ENCODE measurements around the gene CASP7. TPM values are rescaled to one million over a fixed set of nuclear protein-coding genes. Genes with fewer than 3 reads are reported as not detected.
"Not testable (repeated sequence)": the region's sequence is repeated elsewhere in the genome, so short reads cannot be mapped to it uniquely, and the experiment has no call there.

CASP7 gene
- total RNA-seq, 1 donor from 2014 or later = 18.3 TPM

DNA sequence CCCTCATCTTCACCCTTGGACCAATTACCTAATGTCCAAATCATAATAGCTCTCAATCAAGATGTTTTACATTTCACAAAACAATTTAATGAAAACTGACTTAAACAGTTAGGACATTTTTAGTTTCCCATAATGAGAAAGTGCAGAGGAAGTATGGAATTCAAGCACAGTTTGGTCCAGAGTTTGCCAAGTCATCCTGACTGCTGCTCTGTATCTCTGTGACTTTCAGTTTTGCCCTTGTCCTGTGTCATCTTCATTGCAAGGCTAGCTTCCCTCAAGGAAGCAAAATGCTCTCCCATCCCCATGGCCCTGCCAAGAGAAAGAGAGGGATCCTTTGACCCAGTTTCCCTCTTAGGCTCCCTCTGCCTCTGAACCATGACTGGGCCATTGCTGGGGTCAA lies 63.9 kb downstream of the CASP7 start:
- DNase-seq (ENCODE audit: low spot score) (no peak), ATAC-seq (no peak)
- intact Hi-C loops (cut with DNase I) = no loop called here

DNA sequence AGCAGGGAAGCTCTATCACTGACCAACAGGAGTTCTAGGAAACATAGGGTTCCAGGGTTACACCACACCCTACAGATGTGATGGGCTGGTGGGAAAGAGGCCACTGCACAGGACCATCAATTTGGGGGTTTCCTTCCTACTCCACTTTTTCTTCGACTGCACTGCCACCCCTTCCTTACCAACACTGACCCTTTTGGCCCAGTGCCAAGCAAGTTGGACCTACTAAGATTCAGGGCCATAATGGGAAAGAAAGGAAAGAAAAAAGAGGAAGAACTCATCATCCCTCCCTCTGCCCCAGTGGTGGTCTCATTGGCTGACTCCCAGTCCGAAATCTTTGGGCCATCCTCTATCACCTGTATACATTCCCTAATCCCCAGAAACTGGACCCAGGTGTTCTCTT lies 65.7 kb downstream of the CASP7 start:
- ATAC-seq = no peak
- DNase-seq (ENCODE audit: low spot score) = no peak
- intact Hi-C loops (cut with DNase I) = no loop called here

- intact Hi-C loops (cut with DNase I) = no loop called here
Observed at GRCh38 chr10:113746217-113746957, 66.7 kb downstream of the CASP7 start.

GRCh38 chr10:113751181-113751732 lies 71.5 kb downstream of the CASP7 start, which contains the start of gene PLEKHS1:
PLEKHS1 (plus strand) TSS chr10:113751682; CDS start chr10:113755278, 3,596 bp downstream.
- no peak for DNase-seq (ENCODE audit: low spot score)
- intact Hi-C loops (cut with DNase I) = no loop called here
- no peak for ATAC-seq

More at GRCh38 chr10:113746217-113746957, 66.7 kb downstream of the CASP7 start:
- ATAC-seq = no peak
- DNase-seq (ENCODE audit: low spot score) = peak; percentile 61

GRCh38 chr10:113752553-113752952 lies 72.8 kb downstream of the CASP7 start:
- ATAC-seq = no peak
- DNase-seq (ENCODE audit: low spot score) = no peak
- intact Hi-C loops (cut with DNase I) = no loop called here

- intact Hi-C loops (cut with DNase I) = no loop called here
Observed at GRCh38 chr10:113753020-113753692, 73.4 kb downstream of the CASP7 start.

GRCh38 chr10:113754125-113754524 lies 74.4 kb downstream of the CASP7 start:
- DNase-seq (ENCODE audit: low spot score) (no peak), ATAC-seq (no peak)
- intact Hi-C loops (cut with DNase I) = no loop called here

More at GRCh38 chr10:113753020-113753692, 73.4 kb downstream of the CASP7 start:
- DNase-seq (ENCODE audit: low spot score) (no peak), ATAC-seq (no peak)

- DNase-seq (ENCODE audit: low spot score) (no peak), ATAC-seq (no peak)
- intact Hi-C loops (cut with DNase I) = no loop called here
Observed at GRCh38 chr10:113754768-113755167, 75.1 kb downstream of the CASP7 start.

- intact Hi-C loops (cut with DNase I) = no loop called here
- DNase-seq (ENCODE audit: low spot score) (no peak), ATAC-seq (no peak)
Observed at GRCh38 chr10:113756940-113757543, 77.3 kb downstream of the CASP7 start.

DNA sequence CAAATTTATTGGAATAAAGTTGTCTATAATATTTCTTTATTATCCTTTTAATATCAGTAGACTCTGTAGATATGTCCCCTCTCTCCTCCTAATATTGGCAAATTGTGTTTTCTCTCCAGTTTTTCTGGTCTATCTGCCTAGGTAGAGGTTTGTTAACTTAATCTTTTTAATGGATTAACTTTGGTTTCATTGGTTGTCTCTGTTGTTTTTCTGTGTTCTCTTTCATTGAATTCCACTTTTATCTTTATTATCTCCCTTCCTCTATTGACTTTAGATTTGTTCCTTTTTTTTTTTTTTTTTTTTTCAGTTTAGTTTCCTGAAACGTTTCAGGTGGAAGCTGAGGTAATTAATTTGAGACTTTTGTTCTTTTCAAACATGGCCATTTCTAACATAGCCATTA lies 82.4 kb downstream of the CASP7 start:
- no peak for ATAC-seq
- intact Hi-C loops (cut with DNase I) = no loop called here
- no peak for DNase-seq (ENCODE audit: low spot score)

DNA sequence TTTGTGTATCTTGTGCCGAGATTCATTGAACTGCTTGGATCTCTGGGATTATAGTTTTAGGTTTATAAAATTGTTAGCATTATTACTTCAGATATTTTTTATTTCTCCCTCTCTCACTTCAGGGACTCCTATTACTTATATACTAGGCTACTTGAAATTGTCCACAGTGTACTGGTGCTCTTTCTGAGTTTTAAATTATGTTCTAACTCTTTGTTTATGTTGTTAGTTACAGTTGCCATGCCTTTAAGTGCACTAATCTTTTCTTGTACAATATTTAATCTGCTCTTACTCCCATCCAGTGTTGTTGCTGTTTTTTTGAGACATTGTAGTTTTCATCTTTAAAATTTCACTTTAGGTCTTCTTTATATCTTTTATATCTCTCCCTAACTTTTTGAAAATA lies 84.9 kb downstream of the CASP7 start:
- ATAC-seq (no peak), DNase-seq (ENCODE audit: low spot score) (no peak)
- intact Hi-C loops (cut with DNase I) = no loop called here

GRCh38 chr10:113765910-113766309 lies 86.2 kb downstream of the CASP7 start:
- intact Hi-C loops (cut with DNase I) = no loop called here
- DNase-seq (ENCODE audit: low spot score) (no peak), ATAC-seq (no peak)

- no peak for DNase-seq (ENCODE audit: low spot score)
- no peak for ATAC-seq
- intact Hi-C loops (cut with DNase I) = no loop called here
Observed at GRCh38 chr10:113767222-113767621, 87.5 kb downstream of the CASP7 start.

DNA sequence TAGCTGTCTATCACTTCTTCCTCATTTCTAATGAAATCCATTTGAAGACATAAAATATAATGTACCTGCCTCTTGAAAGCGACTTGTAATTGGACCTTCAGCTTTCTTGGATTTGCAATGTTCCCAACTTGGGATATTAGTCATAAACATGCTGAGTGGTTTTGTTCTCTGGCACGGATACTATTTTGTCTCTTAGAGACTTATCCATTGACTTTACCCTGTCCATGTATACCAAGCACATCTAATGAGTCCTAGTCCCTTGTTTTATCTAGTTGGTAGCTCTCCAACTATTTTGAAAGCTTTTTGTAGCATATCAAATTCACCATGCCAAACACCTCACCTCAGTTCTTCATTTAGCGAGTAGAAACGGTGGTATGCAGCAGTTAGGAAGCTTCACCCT lies 90.6 kb downstream of the CASP7 start:
- ATAC-seq = no peak
- DNase-seq (ENCODE audit: low spot score) = no peak
- intact Hi-C loops (cut with DNase I) = no loop called here

DNA sequence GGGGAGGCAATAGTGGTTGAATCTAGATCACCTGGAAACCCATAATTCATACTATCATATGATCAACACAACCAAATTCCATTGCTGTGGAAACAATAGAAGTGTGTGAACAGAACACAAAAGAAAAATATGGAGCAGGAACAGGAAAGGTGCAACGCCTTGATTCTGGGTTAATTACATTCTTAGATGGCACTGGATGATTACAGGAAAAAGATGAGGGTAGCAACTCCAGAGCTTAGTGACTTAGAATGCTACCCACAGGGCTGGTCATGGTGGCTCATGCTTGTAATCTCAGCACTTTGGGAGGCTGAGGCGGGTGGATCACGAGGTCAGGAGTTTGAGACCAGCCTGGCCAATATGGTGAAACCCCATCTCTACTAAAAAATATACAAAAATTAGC lies 91.4 kb downstream of the CASP7 start:
- DNase-seq (ENCODE audit: low spot score); intact Hi-C loops (cut with DNase I); ATAC-seq: not testable (repeated sequence)

DNA sequence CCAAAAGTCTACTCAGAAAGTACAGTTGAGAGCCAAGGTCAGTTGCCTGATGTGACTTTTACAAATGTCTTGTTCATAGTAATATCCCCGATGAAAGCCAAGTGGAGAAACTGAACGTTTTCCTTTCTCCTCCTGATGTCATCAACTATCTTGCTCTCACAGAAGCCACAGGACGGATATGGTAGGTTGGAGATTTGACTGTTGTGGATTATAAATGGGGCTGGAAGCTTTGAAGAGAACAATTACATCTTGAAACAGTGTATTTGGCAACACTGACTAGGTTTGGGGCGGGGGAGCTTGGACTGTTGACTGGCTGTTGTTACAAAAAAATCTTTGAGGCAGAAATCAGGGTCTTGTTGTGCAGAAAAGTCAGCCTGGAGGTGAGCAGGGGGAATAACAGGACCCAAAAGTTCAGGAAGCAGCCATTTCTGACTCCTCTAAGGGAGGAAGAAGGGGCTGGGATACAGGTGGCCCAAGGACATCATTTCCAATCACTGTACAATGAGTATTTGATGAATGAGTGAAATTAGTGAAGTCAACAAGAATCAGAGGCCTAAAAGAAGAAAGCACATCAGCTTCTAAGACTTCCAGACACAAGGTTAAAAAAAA lies 96.1 kb downstream of the CASP7 start:
- ATAC-seq (no peak), DNase-seq (ENCODE audit: low spot score) (no peak)
- intact Hi-C loops (cut with DNase I) = no loop called here

DNA sequence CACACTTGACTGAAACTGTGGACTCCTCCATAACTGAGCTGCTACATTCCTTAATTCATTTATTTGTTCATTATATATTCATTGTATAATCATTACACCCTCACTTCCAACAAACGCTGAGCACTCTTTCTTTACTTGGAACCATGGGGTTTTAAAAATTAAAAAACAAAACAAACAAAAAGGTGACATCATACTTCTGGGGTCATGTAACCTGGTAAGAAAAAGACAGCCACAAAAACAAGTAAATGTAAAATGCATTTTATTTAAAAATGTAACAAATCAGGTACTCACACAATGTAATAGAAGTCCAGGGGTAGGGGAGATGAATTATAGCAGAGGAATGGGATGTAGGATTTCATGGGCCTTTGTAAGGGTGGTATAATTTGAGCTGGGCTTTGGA lies 96.8 kb downstream of the CASP7 start:
- intact Hi-C loops (cut with DNase I) = no loop called here
- ATAC-seq (no peak), DNase-seq (ENCODE audit: low spot score) (no peak)

Measured in sciatic nerve (tissue), 2 donors.